Measurements from ENCODE around the gene UPF2.

Gene UPF2

DNA sequence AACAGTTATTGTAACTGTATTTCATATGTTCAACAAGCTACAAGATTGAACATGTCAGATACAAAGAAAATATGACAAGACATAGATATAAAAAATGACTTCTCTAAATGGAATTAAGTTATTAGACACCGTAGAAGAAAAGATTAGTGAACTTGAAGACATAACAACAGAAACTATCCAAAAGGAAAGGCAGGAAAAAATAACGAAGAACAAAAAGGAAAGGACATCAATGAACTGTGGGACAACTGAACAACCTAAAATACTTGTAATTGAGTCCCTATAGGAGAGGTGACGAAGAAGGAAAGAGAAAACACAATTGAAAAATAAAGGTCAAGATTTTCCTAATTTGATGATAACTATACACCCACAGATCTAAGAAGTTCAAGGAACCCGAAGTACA lies 32.3 kb downstream of the UPF2 start:
- TF ChIP-seq TAF1 (IDR thresholded peaks at IDR 0.05; ENCODE audit: borderline replicate concordance, insufficient read depth, low read length) (no peak), SIN3A (IDR thresholded peaks at IDR 0.05; ENCODE audit: borderline replicate concordance, insufficient read depth, low read length) (no peak), POLR2AphosphoS5 (IDR thresholded peaks at IDR 0.05; ENCODE audit: low read depth, low read length) (no peak), FOXP2 (optimal IDR thresholded peaks at IDR 0.05; ENCODE audit: borderline replicate concordance, extremely low read depth, extremely low read length, insufficient read depth) (no peak)
- TF ChIP-seq, protein P1, sequence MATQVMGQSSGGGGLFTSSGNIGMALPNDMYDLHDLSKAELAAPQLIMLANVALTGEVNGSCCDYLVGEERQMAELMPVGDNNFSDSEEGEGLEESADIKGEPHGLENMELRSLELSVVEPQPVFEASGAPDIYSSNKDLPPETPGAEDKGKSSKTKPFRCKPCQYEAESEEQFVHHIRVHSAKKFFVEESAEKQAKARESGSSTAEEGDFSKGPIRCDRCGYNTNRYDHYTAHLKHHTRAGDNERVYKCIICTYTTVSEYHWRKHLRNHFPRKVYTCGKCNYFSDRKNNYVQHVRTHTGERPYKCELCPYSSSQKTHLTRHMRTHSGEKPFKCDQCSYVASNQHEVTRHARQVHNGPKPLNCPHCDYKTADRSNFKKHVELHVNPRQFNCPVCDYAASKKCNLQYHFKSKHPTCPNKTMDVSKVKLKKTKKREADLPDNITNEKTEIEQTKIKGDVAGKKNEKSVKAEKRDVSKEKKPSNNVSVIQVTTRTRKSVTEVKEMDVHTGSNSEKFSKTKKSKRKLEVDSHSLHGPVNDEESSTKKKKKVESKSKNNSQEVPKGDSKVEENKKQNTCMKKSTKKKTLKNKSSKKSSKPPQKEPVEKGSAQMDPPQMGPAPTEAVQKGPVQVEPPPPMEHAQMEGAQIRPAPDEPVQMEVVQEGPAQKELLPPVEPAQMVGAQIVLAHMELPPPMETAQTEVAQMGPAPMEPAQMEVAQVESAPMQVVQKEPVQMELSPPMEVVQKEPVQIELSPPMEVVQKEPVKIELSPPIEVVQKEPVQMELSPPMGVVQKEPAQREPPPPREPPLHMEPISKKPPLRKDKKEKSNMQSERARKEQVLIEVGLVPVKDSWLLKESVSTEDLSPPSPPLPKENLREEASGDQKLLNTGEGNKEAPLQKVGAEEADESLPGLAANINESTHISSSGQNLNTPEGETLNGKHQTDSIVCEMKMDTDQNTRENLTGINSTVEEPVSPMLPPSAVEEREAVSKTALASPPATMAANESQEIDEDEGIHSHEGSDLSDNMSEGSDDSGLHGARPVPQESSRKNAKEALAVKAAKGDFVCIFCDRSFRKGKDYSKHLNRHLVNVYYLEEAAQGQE (IDR thresholded peaks at IDR 0.05; ENCODE audit: insufficient read depth in 1 of 2, low read depth in 2 of 2, low read length in 2 of 2), result no peak

GRCh38 chr10:12006671-12007070 lies 35.9 kb downstream of the UPF2 start:
- no peak for TF ChIP-seq POLR2AphosphoS5 (IDR thresholded peaks at IDR 0.05; ENCODE audit: low read depth, low read length)
- TF ChIP-seq TAF1 (IDR thresholded peaks at IDR 0.05; ENCODE audit: borderline replicate concordance, insufficient read depth, low read length), result no peak
- TF ChIP-seq, protein P1 (IDR thresholded peaks at IDR 0.05; ENCODE audit: insufficient read depth in 1 of 2, low read depth in 2 of 2, low read length in 2 of 2), result no peak
- no peak for TF ChIP-seq FOXP2 (optimal IDR thresholded peaks at IDR 0.05; ENCODE audit: borderline replicate concordance, extremely low read depth, extremely low read length, insufficient read depth)
- no peak for TF ChIP-seq SIN3A (IDR thresholded peaks at IDR 0.05; ENCODE audit: borderline replicate concordance, insufficient read depth, low read length)

GRCh38 chr10:11993834-11994468 lies 48.7 kb downstream of the UPF2 start:
- TF ChIP-seq SIN3A (IDR thresholded peaks at IDR 0.05; ENCODE audit: borderline replicate concordance, insufficient read depth, low read length), result no peak
- no peak for TF ChIP-seq POLR2AphosphoS5 (IDR thresholded peaks at IDR 0.05; ENCODE audit: low read depth, low read length)
- TF ChIP-seq, protein P1 (IDR thresholded peaks at IDR 0.05; ENCODE audit: insufficient read depth in 1 of 2, low read depth in 2 of 2, low read length in 2 of 2), result no peak
- no peak for TF ChIP-seq FOXP2 (optimal IDR thresholded peaks at IDR 0.05; ENCODE audit: borderline replicate concordance, extremely low read depth, extremely low read length, insufficient read depth)
- TF ChIP-seq TAF1 (IDR thresholded peaks at IDR 0.05; ENCODE audit: borderline replicate concordance, insufficient read depth, low read length), result no peak

DNA sequence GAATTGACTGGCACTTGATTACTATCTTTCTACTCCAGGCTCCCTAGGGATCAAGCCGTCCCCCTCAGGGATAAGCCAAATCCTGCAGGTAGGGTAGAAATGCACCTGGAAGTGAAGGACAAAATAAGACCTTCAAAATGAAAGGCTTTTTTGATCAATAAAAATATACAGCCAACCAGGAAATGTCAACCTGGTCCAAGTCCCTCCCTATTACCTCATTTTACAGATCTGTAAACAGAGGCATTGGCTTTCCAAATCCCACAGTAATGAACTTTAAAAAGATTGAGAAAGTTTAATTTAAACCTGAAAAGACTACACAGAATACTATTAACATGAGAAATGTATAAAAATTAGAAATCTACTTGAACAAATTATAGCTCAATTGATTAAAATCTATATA lies 53.7 kb downstream of the UPF2 start:
- TF ChIP-seq TAF1 (IDR thresholded peaks at IDR 0.05; ENCODE audit: borderline replicate concordance, insufficient read depth, low read length), result no peak

- no peak for TF ChIP-seq POLR2AphosphoS5 (IDR thresholded peaks at IDR 0.05; ENCODE audit: low read depth, low read length)
Measured at GRCh38 chr10:11986593-11987216, 55.9 kb downstream of the UPF2 start.

DNA sequence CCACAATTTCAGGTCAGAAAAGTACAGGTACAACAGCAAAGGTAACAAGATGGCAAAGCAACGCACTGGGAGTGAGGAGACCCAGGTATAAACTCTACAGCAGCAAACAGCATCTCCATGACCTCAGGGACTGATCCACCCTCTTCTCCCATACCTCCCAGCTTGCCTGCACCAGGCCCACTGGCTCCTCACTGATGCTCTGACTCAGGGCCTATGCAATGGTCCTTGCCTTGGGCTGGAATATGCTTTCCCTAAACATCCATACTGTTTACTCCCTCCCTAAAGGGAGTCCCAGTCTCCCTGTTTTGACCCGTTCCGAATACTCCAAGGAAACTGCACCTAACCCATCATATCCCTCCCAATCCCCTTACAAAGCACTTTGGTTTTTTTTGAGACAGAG lies 60.4 kb downstream of the UPF2 start:
- TF ChIP-seq FOXP2 (optimal IDR thresholded peaks at IDR 0.05; ENCODE audit: borderline replicate concordance, extremely low read depth, extremely low read length, insufficient read depth) (no peak), TAF1 (IDR thresholded peaks at IDR 0.05; ENCODE audit: borderline replicate concordance, insufficient read depth, low read length) (no peak), SIN3A (IDR thresholded peaks at IDR 0.05; ENCODE audit: borderline replicate concordance, insufficient read depth, low read length) (no peak), POLR2AphosphoS5 (IDR thresholded peaks at IDR 0.05; ENCODE audit: low read depth, low read length) (no peak)
- TF ChIP-seq, protein P1 (IDR thresholded peaks at IDR 0.05; ENCODE audit: insufficient read depth in 1 of 2, low read depth in 2 of 2, low read length in 2 of 2), result no peak
